ENCODE data around the gene CCDC6. TPM values are rescaled to one million over a fixed set of nuclear protein-coding genes. Genes with fewer than 3 reads are reported as not detected.

The CCDC6 gene
- polyA plus RNA-seq, 3 donors: 43.5 to 44.4 (median 43.8) TPM

DNA sequence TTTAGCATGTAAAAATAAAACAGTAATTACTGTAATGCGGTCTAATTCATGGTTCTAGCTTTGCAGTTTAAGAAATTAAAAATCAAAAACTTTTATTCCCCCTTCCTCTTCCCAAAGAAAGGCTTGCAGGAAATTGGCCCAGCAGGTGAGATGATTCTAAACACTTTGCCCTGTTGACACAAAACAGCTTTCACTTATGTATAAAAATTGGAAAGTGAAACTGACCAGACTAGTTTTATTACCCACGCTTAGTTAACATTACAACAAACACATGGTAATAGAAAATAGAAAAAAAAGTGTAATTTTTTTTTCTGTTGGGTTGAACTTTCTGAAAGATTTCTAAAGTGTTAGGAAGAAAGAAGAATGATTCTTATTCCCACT is 1.2 kb upstream of the CCDC6 start:
- DNase-seq (ENCODE audit: low read depth in 3 of 3, low spot score in 2 of 3): no peak

DNA sequence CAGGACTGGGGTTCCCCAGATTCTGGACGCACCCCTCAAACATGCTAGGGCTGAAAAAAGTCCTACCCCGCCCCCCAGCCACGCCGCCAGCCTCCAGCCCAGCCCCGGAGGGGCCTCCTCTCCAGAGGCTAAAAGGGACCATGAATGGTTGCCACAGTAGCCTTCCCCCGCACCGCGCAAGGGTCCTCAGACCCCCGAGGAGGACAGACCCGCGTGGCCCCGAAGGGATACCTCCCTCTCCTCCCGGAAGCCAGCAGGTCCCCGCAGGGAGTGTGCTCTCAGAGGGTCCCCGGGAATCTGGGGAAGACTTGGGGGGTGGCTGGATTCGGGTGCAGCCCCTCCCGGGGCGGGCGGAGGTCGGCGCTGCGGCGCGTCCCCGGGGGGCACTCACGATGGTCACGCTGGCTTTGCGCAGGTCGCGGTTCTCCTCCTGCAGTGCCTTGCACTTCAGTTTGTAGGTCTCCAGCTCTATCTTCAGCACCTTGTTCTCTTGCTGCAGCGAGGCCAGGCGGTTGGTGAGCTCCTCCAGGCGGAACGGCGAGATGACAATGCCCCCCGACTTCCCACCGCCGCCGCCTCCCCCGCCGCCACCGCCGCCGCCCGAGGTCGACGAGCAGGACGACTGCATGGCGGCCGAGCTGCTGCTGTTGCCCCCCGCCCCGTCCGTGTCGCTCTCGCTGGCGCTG is 482 bp downstream of the CCDC6 start:
- no peak for DNase-seq (ENCODE audit: low read depth in 3 of 3, low spot score in 2 of 3)

DNA sequence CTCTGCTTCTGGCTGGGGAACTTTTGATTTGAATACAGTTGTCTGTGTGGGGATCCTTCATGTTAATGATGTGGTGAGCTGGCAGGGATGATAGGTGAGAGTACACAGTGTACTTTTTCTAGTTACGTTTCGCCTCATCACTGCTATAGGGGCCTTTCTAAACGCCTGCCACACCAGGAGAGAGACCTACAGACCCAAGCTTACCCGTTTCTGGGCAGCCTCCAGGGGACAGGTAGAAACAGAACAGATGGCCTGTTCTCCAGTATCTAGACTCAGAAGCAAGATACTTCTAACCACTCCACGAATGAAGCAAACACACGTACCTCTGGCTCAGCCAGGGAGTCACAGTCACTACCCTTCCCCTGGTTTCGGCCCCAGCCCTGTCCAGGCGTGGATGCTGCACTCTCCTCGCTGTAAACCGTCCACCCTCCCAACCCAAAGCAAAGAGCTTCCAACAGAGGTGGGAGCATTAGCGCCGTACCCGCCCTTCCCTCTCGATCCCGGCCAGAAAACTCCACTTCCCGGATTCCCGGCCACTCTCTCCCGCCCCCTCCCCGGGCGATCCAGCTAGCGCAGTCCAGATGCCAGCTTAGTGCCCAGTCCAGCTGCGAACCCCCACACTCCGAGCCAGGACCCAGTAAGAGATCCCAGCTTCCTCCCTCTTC is 1.2 kb downstream of the CCDC6 start:
- no peak for DNase-seq (ENCODE audit: low read depth in 3 of 3, low spot score in 2 of 3)

DNA sequence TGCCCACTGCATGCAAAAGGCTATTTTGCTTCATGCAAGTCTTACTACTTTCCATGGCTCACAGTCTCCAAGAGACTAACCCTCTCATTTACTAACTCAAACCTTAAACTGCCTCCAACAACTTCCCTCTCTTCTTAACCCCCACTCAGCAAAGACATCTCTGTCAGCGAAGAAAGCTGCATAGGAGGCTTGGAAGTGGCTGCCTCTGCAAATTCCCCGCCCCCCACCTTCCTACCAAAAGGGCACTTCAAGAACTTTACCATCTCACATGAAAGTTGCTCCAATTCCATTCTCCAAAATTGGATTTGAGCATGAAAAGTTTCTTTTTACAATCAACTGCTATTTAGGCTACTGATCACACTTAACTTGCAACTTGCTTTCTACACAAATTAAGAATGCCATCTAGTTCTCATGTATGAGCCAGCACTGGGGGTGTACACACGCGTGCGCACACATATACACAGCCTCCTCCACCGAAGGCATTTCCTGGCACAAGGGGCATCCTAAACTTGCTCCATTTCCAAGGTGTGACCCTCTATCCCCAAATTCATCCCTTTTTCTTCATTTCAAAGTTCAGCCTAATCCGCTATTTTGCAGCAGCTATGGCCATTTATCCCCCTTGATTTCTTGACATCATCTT is 1.8 kb downstream of the CCDC6 start:
- DNase-seq (ENCODE audit: low read depth in 3 of 3, low spot score in 2 of 3): no peak

DNA sequence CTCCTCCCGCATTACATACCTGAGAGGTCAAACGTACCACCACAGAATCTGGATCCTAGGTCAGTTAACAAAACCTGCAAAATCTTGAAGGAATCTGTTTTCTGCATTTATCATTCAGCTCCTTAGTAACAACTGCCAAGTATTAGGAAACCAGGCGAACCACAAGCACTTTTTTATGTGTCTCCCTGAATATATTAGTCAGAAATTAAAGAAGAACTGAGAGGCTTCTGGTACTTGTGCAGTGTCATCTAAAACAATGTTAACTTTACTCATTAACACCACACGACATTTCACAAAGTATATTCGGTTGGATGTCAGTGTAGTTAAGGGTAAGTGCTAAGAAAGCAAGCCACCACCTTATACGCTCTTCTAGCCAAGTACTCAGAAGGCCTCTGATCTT is 2.5 kb downstream of the CCDC6 start:
- DNase-seq (ENCODE audit: low read depth in 3 of 3, low spot score in 2 of 3): no peak

DNA sequence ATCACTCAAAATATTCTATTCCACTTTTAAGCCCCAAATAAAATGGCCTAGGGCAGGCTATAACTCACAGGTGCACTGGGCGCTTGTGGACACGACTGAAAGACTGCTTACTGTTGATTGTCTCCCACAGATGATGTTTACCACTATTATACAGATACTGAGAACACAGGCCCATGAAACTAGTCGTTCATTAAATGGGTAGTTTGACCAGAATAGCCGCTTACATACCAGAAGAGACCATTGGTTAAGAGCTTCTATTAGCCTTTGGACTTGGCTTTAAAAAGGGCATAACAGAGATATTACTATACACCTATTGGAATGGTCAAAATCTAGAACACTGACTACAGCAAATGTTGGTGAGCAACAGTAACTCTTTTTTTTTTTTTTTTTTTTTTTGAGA is 4.3 kb downstream of the CCDC6 start:
- DNase-seq (ENCODE audit: low read depth in 3 of 3, low spot score in 2 of 3): no peak

DNA sequence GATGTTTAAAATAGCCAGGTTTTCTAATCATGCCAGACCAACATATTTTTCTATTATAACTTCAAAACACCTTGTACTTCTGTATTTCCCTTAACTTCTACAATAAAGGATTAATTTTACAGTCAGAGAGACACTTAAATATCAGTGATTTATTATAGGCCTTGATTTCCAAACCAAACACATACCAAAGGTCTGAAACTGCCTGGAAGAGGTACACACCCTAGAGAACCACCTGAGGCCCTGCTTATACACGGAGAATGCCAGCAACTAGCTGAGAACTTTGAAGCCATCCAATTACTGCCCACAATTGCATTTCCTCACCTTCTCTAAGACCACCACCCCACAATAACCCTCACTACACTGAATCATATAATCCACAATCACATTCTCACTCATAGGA is 4.9 kb downstream of the CCDC6 start:
- DNase-seq (ENCODE audit: low read depth in 3 of 3, low spot score in 2 of 3): no peak

DNA sequence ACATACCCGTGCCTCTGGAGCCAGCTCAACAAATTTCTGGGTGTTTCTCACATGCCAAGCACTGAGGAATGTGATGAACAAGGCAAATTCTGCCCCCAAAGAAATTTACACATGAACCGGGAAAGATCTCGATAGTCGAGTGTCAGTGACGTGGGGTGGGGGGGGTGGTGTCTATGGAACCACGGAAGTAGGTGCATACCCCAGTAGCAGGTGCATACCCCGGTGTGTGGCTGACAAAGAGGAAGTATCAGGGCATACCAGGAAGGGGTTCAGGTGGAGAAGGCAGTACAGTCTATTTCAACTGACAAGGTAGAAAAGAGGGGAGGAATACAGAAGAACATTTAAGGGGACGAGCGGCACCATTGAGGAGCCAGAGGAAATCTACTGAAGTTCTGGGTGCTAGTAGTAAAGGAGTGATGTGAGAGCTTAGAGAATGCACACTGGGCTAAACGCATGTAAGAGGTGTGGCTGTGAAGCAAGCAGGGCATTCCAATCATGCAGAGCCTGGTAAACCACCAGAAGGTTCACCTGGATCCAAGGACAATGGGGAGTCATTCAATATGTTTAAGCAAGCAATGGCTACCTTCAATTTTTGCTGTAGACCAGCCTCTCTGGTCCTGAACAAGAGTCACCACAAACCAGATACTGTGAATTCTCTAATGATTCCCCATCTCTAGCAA is 6.2 kb downstream of the CCDC6 start:
- no peak for DNase-seq (ENCODE audit: low read depth in 3 of 3, low spot score in 2 of 3)

DNA sequence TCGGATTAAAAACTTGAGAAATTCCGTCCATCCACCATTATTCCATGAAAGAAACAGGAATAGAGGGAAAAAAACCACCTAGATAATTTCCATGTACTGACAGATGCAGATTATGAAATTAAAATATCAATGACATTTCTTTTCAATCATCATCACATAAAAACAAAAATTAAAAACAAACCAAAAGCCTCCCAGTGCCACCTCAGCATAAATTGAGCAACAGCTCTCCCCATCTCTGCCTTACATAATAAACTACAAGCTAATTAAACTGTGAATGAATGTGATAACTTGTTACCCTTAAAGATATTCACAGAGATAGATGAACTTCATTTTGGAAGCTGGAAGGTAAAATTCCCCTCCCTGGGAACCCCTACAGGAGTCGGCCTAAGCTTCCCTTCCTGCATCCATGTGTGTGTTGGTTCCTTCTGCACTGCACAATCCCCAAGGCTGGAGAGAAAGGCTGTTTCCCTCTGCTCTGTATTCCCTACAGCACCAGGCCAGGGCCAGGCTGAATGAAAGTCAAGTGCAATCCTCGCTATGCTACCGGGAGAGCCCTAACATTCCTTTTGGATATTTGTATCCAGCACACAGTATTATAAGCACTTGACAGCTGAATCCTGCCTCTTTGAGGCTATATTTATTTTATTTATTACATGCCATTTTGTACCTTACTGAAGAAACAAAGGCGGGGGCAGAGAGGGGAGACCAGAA is 8.1 kb downstream of the CCDC6 start:
- DNase-seq (ENCODE audit: low read depth in 3 of 3, low spot score in 2 of 3): no peak

DNA sequence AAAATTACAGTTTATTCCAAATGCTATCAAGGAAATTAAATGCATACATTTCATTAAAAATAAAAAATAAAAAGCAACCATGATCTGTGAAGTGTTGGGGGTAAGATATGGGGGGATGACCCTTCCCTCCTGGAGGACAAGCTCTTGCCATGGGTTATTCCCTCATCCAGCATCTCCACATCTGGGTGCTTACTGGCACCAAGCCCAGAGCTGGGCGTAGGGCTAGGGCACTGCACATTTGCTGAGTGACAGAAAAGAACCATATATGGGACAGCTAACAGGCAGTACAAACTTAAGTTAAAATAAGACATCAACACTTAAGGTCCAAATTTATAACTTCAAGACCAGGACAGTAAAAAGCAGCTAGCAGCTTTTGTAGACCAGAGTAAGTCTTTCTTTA is 10.2 kb downstream of the CCDC6 start:
- no peak for DNase-seq (ENCODE audit: low read depth in 3 of 3, low spot score in 2 of 3)

DNA sequence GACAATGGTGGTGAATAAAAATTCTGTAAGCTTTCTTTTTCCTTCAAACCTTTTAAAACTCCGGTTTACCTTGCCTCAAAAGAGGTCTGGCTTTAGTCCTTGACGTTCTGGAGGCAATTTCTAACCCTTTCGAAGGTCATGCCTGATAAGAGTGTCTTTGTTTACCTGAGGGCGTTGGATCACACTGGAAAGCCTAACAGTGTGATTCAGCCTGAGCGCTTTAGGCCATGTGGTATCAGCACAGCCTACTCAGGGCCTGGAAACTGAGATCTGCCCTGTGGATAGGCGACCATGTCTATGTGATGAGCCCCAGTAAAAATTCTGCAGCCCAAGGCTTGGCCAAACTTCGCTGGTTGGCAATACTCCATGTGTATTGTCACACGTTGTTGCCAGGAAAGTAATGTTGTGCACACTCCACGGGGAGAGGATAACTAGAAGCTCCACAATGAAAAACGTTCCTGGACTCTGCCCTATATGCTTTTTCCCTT is 10.7 kb downstream of the CCDC6 start:
- DNase-seq (ENCODE audit: low read depth in 3 of 3, low spot score in 2 of 3): no peak

DNA sequence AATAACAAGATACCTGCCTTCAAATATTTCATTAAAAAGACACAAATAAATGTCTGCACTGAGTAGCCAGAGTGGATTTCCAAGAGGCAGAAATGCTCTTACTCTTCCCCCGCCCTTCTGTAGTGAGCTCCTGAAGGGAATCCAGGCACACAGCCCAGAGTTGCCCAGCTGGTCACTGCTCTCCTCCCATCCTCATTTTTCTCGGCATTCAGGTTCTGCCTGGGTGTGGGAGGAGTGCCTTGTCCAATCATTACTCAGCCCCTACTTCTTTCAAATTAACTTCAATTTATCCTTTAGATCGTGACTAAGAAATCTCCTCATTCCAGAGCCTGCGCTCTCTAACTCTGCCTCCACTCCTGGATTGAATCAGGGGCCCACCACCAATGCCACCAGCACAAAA is 12.2 kb downstream of the CCDC6 start:
- DNase-seq (ENCODE audit: low read depth in 3 of 3, low spot score in 2 of 3): no peak

DNA sequence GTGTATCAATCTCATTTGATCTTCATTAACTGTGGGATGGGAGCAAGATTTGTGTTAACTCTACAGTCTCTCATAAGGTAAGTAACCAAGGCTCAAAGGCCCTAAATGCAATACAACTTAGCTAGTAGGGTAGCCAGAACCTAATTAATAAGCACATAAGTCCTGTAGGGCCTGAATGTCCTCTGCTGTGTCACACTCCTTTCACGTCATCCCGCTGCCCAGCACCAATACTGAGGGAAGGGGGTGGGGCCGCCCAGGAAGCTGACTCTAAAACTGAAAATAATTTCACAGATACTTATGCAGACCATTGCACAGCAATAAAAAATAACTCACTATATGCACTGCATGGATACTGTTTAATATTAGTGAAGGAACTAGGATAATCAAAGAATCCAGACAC is 13.7 kb downstream of the CCDC6 start:
- DNase-seq (ENCODE audit: low read depth in 3 of 3, low spot score in 2 of 3): no peak

DNA sequence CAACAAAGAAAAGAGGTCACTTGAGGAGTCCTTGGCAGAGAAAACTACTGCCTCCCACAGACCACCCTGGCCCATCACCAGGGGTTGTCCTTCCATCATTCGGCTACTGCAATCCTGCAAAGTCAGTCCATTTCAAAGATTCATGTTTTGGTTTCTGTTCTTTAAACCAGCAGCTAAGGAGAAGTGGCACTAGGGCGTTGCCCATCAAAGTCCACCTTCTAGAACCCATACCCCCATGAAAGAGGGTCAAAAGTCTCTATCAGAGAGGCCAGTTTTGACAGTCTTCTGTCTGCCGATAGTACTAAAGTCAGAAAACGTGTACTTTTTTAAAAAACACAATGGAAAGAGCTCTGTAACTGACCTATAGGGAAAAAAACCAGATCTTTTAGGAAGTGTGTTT is 14.4 kb downstream of the CCDC6 start:
- no peak for DNase-seq (ENCODE audit: low read depth in 3 of 3, low spot score in 2 of 3)

DNA sequence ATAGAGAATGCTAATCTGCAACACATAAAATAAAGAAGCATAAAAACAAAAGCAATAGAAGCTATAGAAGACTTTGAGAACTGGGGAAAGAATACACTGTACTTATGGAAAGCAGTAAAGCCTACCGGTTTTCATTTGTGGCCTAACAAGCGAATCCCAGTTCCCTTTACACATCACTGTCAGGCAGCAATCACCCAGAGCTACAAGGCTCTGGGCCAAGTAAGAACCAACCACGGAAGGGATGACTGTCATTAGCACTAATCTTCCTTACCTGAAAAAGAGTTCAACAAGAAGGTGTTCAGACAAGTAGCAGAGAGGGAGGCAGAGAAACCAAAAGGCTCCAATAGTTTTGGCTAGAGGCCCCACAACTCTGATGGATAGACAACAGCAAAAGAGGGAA is 15.0 kb downstream of the CCDC6 start:
- DNase-seq (ENCODE audit: low read depth in 3 of 3, low spot score in 2 of 3): no peak

DNA sequence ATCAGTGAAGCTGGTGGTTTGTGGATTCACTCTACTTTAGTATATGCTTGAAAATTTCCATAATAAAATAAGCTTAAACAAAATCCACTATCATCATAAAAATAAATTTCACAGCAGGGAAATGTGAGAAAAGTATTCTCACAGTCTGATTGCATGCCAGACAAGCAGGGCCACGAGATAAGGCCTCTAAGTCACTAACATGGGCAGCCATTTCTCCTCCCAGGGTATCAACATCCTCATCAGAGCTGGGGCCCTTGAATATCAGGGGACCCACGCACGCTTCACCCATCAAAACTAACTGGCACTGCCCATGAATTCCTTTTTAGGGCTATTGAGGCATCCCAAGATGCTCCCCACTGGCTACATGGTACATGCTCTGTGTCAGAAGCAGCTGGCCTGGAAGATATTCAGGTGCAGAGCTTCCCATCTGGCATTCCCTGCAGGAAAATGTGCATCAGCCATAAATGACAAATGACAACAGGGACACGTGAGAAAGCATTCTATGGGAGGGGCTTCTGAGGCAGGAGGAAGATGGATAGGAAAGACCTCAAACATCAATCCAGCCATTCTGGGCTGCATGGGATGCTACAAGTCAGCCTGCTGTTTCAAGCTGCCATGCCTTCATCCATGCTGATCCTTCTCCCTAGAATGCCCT is 17.4 kb downstream of the CCDC6 start:
- no peak for DNase-seq (ENCODE audit: low read depth in 3 of 3, low spot score in 2 of 3)

DNA sequence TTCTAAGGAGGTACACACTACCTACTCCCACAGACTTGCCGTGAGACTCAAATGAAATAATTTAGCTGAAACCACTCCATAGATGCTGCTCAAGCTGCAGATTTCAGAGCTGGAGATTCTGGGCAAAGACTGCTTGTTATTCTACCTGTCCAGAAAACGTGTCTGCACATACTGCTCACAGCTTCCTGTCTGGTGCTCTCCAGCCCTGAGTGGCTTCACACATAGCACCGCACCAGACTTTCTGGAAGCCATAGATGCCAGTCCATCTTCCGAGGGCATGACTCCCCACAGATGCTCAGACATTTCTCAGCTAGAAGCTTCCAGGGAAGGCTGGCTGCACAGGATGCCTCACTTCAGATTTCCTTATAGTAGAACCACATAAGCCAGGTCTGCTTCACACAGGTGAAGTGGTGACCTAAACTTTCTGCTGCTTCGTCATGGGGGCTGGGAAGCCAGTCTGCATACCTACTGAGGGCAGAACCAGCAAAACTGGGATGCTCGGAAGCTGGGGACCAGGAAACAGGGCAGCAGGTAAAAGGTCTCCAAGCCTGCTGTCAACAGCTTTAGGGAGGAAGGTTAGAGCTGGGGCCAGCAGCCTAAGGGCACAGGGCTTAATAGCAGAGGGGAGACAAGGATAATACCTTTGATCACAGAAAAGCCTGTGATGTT is 18.2 kb downstream of the CCDC6 start:
- no peak for DNase-seq (ENCODE audit: low read depth in 3 of 3, low spot score in 2 of 3)

DNA sequence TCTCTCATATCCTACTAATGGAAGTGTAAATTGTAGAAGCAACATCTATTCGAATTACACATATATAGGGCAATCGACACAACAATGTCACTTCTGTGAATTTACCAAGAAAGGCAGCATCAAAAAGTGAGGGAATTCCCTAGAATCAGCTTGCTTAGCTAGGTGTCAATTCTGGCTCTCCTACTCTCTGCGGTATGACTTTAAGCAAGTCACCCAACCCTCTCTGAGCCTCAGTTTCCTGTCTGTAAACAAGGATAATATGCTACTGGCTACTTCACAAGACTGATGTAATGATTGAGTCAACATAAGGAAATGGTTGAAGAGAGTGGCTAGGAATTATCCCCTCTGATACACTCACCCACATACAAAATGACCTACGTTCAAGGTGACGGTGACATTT is 19.4 kb downstream of the CCDC6 start:
- no peak for DNase-seq (ENCODE audit: low read depth in 3 of 3, low spot score in 2 of 3)

DNA sequence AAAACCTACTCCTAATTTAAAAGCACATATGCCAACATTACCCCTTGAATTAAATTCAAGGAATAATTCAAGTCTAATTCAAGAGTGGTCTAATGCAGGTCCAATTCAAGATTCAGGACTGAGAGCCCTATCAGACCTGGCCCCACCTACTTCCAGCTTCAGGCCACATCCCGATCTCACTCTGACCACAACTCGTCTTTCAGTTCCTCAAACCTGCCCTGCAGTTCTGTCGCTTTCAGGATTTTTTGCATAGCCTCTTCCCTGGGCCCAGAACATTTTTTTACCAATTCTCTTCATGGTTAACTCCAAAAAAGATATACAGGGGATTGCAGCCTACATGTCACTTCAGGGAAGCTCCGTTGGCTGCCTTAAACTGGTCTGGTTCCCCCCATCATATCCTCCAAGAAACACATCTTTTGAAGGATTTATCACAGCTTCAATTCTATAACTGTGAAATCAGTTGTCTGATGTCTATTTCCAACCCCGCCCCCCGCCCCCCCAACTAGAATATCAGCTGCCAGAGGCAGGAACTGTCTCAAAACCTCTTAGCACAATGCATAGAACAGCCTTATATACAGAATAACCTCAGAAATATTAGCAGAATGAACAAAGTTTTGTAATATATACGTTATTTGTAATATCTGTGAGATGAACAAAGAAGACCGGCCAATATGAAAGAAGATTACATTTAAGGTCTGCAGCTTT is 20.8 kb downstream of the CCDC6 start:
- no peak for DNase-seq (ENCODE audit: low read depth in 3 of 3, low spot score in 2 of 3)

Data from right renal cortex interstitium (tissue), 3 donors.